HG02943 (cell line): ENCODE data around the gene PLK5.

ENCODE experiments used
- ATAC-seq: cut with Tn5 transposase; IDR thresholded peaks from one replicate; pipeline ENCODE4 v1.9.1; 2021; ENCODE audit warnings: mild to moderate bottlenecking, low read depth, moderate library complexity; ENCODE audit not compliant: unreplicated experiment

Gene PLK5

GRCh38 chr19:1574354-1575136 is 50.7 kb downstream of the PLK5 start:
- ATAC-seq, result no peak

GRCh38 chr19:1575323-1576241 is 51.7 kb downstream of the PLK5 start:
- ATAC-seq, result no peak

- ATAC-seq, result no peak
Measured at GRCh38 chr19:1576242-1577089, 52.6 kb downstream of the PLK5 start.

GRCh38 chr19:1577090-1577928 is 53.4 kb downstream of the PLK5 start:
- ATAC-seq, result no peak

- ATAC-seq, result no peak
Measured at GRCh38 chr19:1577929-1578618, 54.2 kb downstream of the PLK5 start.

- no peak for ATAC-seq
Measured at GRCh38 chr19:1579222-1579621, 55.3 kb downstream of the PLK5 start.

- ATAC-seq, result no peak
Measured at GRCh38 chr19:1580382-1580781, 56.5 kb downstream of the PLK5 start.

- ATAC-seq, result no peak
Measured at GRCh38 chr19:1580957-1581356, 57.1 kb downstream of the PLK5 start.

GRCh38 chr19:1582201-1582600 is 58.3 kb downstream of the PLK5 start:
- ATAC-seq, result no peak

GRCh38 chr19:1584500-1585242 is 60.8 kb downstream of the PLK5 start:
- ATAC-seq, result no peak

GRCh38 chr19:1585243-1585580 is 61.3 kb downstream of the PLK5 start:
- no peak for ATAC-seq
